ENCODE results near the gene GNB1L. TPM values are rescaled to one million over a fixed set of nuclear protein-coding genes. Genes with fewer than 3 reads are reported as not detected.
A peak's percentile ranks its signal among the peaks of the same experiment; 100 is the strongest.

GNB1L gene
- total RNA-seq, 1 donor from 2014 or later: 9.9 TPM

- Mint-ChIP-seq H3K9me3 (no peaks in the 10 kb centered on the region), H3K27ac (no peak overlapping the region), H3K4me3 (no peak overlapping the region), H3K27me3 (ENCODE audit: low read depth) (no peaks in the 10 kb centered on the region), H3K4me1 (peaks cover 13% of the 10 kb centered on the region), H3K36me3 (peaks cover 4% of the 10 kb centered on the region)
- no peak for TF ChIP-seq CTCF (IDR thresholded peaks at IDR 0.05; ENCODE audit: unreplicated experiment)
- no peak for DNase-seq (ENCODE audit: low spot score in 2 of 2, unreplicated experiment in 2 of 2)
Observed at GRCh38 chr22:19896665-19897355, 42.1 kb upstream of the GNB1L start.

- Mint-ChIP-seq H3K4me3 (no peak overlapping the region), H3K27ac (no peak overlapping the region), H3K4me1 (peaks cover 23% of the 10 kb centered on the region), H3K9me3 (no peaks in the 10 kb centered on the region), H3K27me3 (ENCODE audit: low read depth) (no peaks in the 10 kb centered on the region), H3K36me3 (peaks cover 4% of the 10 kb centered on the region)
- no peak for DNase-seq (ENCODE audit: low spot score in 2 of 2, unreplicated experiment in 2 of 2)
- TF ChIP-seq CTCF (IDR thresholded peaks at IDR 0.05; ENCODE audit: unreplicated experiment): no peak
Observed at GRCh38 chr22:19895160-19895849, 40.6 kb upstream of the GNB1L start.

- H3K4me1 Mint-ChIP-seq: peaks cover 23% of the 10 kb centered on the region
- H3K27ac Mint-ChIP-seq: no peak overlapping the region
- H3K4me3 Mint-ChIP-seq: no peak overlapping the region
- H3K36me3 Mint-ChIP-seq: peaks cover 4% of the 10 kb centered on the region
- H3K9me3 Mint-ChIP-seq: no peaks in the 10 kb centered on the region
- no peak for TF ChIP-seq CTCF (IDR thresholded peaks at IDR 0.05; ENCODE audit: unreplicated experiment)
- DNase-seq (ENCODE audit: low spot score in 2 of 2, unreplicated experiment in 2 of 2): no peak
- peaks cover 2% of the 10 kb centered on the region for H3K27me3 Mint-ChIP-seq (ENCODE audit: low read depth)
Observed at GRCh38 chr22:19893363-19893762, 38.7 kb upstream of the GNB1L start.

GRCh38 chr22:19892925-19893324 lies 38.3 kb upstream of the GNB1L start:
- Mint-ChIP-seq H3K27ac (no peak overlapping the region), H3K9me3 (no peaks in the 10 kb centered on the region), H3K27me3 (ENCODE audit: low read depth) (peaks cover 2% of the 10 kb centered on the region), H3K4me3 (no peak overlapping the region), H3K36me3 (peaks cover 4% of the 10 kb centered on the region), H3K4me1 (peaks cover 23% of the 10 kb centered on the region)
- TF ChIP-seq CTCF (IDR thresholded peaks at IDR 0.05; ENCODE audit: unreplicated experiment): no peak
- DNase-seq (ENCODE audit: low spot score in 2 of 2, unreplicated experiment in 2 of 2): no peak

GRCh38 chr22:19892257-19892879 lies 37.7 kb upstream of the GNB1L start:
- H3K36me3 Mint-ChIP-seq: peaks cover 3% of the 10 kb centered on the region
- H3K4me1 Mint-ChIP-seq: peaks cover 23% of the 10 kb centered on the region
- peaks cover 2% of the 10 kb centered on the region for H3K27me3 Mint-ChIP-seq (ENCODE audit: low read depth)
- DNase-seq (ENCODE audit: low spot score in 2 of 2, unreplicated experiment in 2 of 2): no peak
- H3K9me3 Mint-ChIP-seq: no peaks in the 10 kb centered on the region
- H3K27ac Mint-ChIP-seq: no peak overlapping the region
- TF ChIP-seq CTCF (IDR thresholded peaks at IDR 0.05; ENCODE audit: unreplicated experiment): no peak
- peak overlapping the region; percentile 20 for H3K4me3 Mint-ChIP-seq

Measured in mesothelial cell of epicardium (in vitro differentiated cells).